CD14-positive monocyte (primary cell): ENCODE measurements around the gene PAQR6. TPM values are rescaled to one million over a fixed set of nuclear protein-coding genes. Genes with fewer than 3 reads are reported as not detected.

ENCODE experiments used
- DNase-seq, 3 donors: peaks; one replicate each; pipeline ENCODE4 v3.0.0-alpha.2; 2011 to 2022
- H2AFZ ChIP-seq: 2 replicates; pipeline ENCODE4 v1.6.0; 2012; ENCODE audit warnings: mild to moderate bottlenecking, low read depth, low read length, inconsistent platforms; ENCODE audit not compliant: insufficient read depth, poor library complexity, severe bottlenecking
- H3K27ac ChIP-seq, 2 donors: 1 replicate in 1 of 2; 2 replicates in 1 of 2; pipeline ENCODE4 v1.5.1; 2012 to 2013; ENCODE audit warnings: low read length in 2 of 2, control low read depth in 1 of 2, inconsistent platforms in 1 of 2, low read depth in 1 of 2, mild to moderate bottlenecking in 1 of 2
- H3K27me3 ChIP-seq, 2 donors: one replicate each; pipeline versions ENCODE4 v1.6.0 to v1.6.1; 2011 to 2013; ENCODE audit warnings: low read length in 2 of 2; ENCODE audit not compliant: control insufficient read depth in 2 of 2, insufficient read depth in 2 of 2
- H3K36me3 ChIP-seq, 2 donors: replicated peaks in 1 of 2; 1 replicate in 1 of 2; 2 replicates in 1 of 2; pipeline versions ENCODE4 v1.5.1 to v1.6.1; 2012 to 2013; ENCODE audit warnings: low read length in 2 of 2, control low read depth in 1 of 2, inconsistent platforms in 1 of 2, mild to moderate bottlenecking in 1 of 2; ENCODE audit not compliant: insufficient read depth in 2 of 2, control insufficient read depth in 1 of 2
- H3K4me1 ChIP-seq, 2 donors: 1 replicate in 1 of 2; 2 replicates in 1 of 2; pipeline versions ENCODE4 v1.5.1 to v1.6.1; 2012 to 2013; ENCODE audit warnings: low read length in 2 of 2, control low read depth in 1 of 2, inconsistent platforms in 1 of 2, mild to moderate bottlenecking in 1 of 2, moderate library complexity in 1 of 2; ENCODE audit not compliant: insufficient read depth in 2 of 2, control insufficient read depth in 1 of 2
- H3K4me2 ChIP-seq: replicated peaks from 2 replicates; pipeline ENCODE3; 2012; ENCODE audit warnings: low read length, moderate library complexity, mild to moderate bottlenecking; ENCODE audit not compliant: poor library complexity, severe bottlenecking; ENCODE audit errors: extremely low read depth
- H3K4me3 ChIP-seq, 3 experiments: fragments of 200-600 bp in 1 of 3; sonication (generic) in 1 of 3; replicated peaks in 1 of 3; 1 replicate in 2 of 3; 2 replicates in 1 of 3; pipeline ENCODE4 v1.5.1; 2011 to 2013; ENCODE audit warnings: low read length in 3 of 3, mild to moderate bottlenecking in 3 of 3, control low read depth in 2 of 3, low read depth in 2 of 3, inconsistent platforms in 1 of 3, moderate library complexity in 1 of 3
- H3K79me2 ChIP-seq: 2 replicates; pipeline ENCODE4 v1.6.0; 2012; ENCODE audit warnings: mild to moderate bottlenecking, control low read depth, inconsistent platforms, low read length, moderate library complexity; ENCODE audit not compliant: insufficient read depth
- H3K9ac ChIP-seq: 2 replicates; pipeline ENCODE4 v1.6.0; 2017; ENCODE audit warnings: low read length, mild to moderate bottlenecking; ENCODE audit not compliant: insufficient read depth, poor library complexity, severe bottlenecking
- H3K9me3 ChIP-seq, 2 donors: replicated peaks in 1 of 2; 1 replicate in 1 of 2; 2 replicates in 1 of 2; pipeline versions ENCODE4 v1.5.1 to v1.6.1; 2012 to 2013; ENCODE audit warnings: low read length in 2 of 2, control low read depth in 1 of 2; ENCODE audit not compliant: control insufficient read depth in 1 of 2, insufficient read depth in 1 of 2
- H4K20me1 ChIP-seq: 2 replicates; pipeline ENCODE4 v1.6.0; 2012; ENCODE audit warnings: mild to moderate bottlenecking, low read length, control low read depth, moderate library complexity; ENCODE audit not compliant: insufficient read depth
- H3K27ac Mint-ChIP-seq, 7 donors: one replicate each; pipeline ENCODE4 v1.8.0; 2020; ENCODE audit warnings: mild to moderate bottlenecking in 7 of 7, mixed read lengths in 7 of 7, moderate library complexity in 6 of 7, inconsistent platforms in 2 of 7
- H3K27me3 Mint-ChIP-seq, 3 donors: one replicate each; pipeline ENCODE4 v1.8.0; 2021 to 2022; ENCODE audit warnings: low read depth in 3 of 3, mild to moderate bottlenecking in 3 of 3, mixed read lengths in 3 of 3, moderate library complexity in 3 of 3, inconsistent platforms in 1 of 3
- H3K36me3 Mint-ChIP-seq, 2 donors: one replicate each; pipeline ENCODE4 v1.8.0; 2020; ENCODE audit warnings: mixed read lengths in 2 of 2, inconsistent platforms in 1 of 2, mild to moderate bottlenecking in 1 of 2
- H3K4me1 Mint-ChIP-seq: one replicate; pipeline ENCODE4 v1.8.0; 2020; ENCODE audit warnings: mild to moderate bottlenecking, mixed read lengths
- H3K4me3 Mint-ChIP-seq, 2 donors: one replicate each; pipeline ENCODE4 v1.8.0; 2020; ENCODE audit warnings: mild to moderate bottlenecking in 2 of 2, mixed read lengths in 2 of 2, moderate library complexity in 1 of 2
- H3K9me3 Mint-ChIP-seq, 7 donors: one replicate each; pipeline ENCODE4 v1.8.0; 2020 to 2022; ENCODE audit warnings: mixed read lengths in 7 of 7, mild to moderate bottlenecking in 6 of 7, moderate library complexity in 6 of 7, inconsistent platforms in 2 of 7
- WGBS: methylation state at CpG from one replicate; pipeline ENCODE4 v1.1.5; 2013; ENCODE audit warnings: missing lambda C conversion rate; ENCODE audit not compliant: insufficient coverage; 5-methylcytosine and 5-hydroxymethylcytosine counted together
- intact Hi-C, 2 donors: fragments of 100-400 bp; cut with micrococcal nuclease; formaldehyde crosslinking; loops; one replicate each; pipeline versions ENCODE4 v1.15.0 to v1.15.1; 2023
- polyA plus RNA-seq, 3 donors: library from polyadenylated mRNA; depleted of rRNA in 1 of 3; unstranded in 2 of 3; stranded (reverse) in 1 of 3; fragments of 300-500 nt in 2 of 3; fragments of >200 nt in 1 of 3; fragmentation: Illumina TruSeq in 2 of 3; gene quantifications; 1 replicate in 2 of 3; 2 replicates in 1 of 3; pipeline ENCODE4 v1.2.3, GENCODE V29; 2012 to 2021
- TF ChIP-seq, protein P1 (sequence below): fragments of 200-600 bp; IDR thresholded peaks from one replicate; pipeline ENCODE4 v1.8.0; 2022; ENCODE audit warnings: antibody characterized with exemption, mild to moderate bottlenecking

PAQR6 gene
- polyA plus RNA-seq, 3 donors: 7.7 TPM; not detected in 2

DNA sequence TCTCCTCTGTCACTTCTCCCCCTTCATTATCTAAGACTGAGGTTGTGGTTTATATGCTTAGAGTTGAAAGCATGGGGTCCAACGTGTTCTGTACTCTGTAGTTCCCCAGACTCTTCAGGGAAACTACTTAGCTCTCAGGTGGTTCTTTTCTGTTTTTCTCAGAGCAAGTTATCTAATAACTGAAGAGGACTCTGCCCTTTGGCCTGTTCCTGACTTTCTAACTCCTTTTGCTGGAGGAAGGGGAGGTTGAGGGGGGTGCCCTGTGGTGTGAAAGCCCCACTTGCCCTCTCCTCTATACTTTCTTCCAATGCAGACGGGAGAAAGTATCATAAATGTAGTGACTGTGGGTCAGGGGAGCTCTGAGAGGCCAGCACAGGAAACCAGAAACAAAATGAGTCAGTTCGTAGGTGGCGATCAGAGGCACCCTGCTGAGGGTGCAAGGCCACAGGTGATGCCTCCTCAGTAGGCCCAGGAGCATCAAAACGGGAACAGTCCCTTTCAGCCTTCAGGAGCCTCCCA is 49.0 kb downstream of the PAQR6 start:
- no peak overlapping the region for H3K9ac ChIP-seq
- peaks cover 80% of the 10 kb centered on the region for H4K20me1 ChIP-seq
- no peaks in the 10 kb centered on the region for H3K9me3 Mint-ChIP-seq
- no peak for DNase-seq
- peaks cover 42% of the 10 kb centered on the region for H3K4me1 Mint-ChIP-seq
- no peak overlapping the region for H3K27ac ChIP-seq
- peaks cover 52 to 76% of the 10 kb centered on the region in 2 donors for H3K36me3 ChIP-seq
- H3K4me2 ChIP-seq: no peak overlapping the region
- no peak overlapping the region for H3K4me3 ChIP-seq
- peaks cover 92% of the 10 kb centered on the region for H3K79me2 ChIP-seq
- peaks cover 37 to 46% of the 10 kb centered on the region in 2 donors for H3K4me1 ChIP-seq
- no peak overlapping the region for H2AFZ ChIP-seq
- H3K27me3 ChIP-seq: no peaks in the 10 kb centered on the region
- no peaks in the 10 kb centered on the region for H3K9me3 ChIP-seq
- H3K4me3 Mint-ChIP-seq: no peak overlapping the region
- intact Hi-C loops: no loop called here
- H3K27ac Mint-ChIP-seq: no peak overlapping the region
- H3K36me3 Mint-ChIP-seq: peaks cover 28 to 53% of the 10 kb centered on the region in 2 donors
- 79% methylated on average over 3 of the region's 5 CpGs for WGBS
- TF ChIP-seq, protein P1, sequence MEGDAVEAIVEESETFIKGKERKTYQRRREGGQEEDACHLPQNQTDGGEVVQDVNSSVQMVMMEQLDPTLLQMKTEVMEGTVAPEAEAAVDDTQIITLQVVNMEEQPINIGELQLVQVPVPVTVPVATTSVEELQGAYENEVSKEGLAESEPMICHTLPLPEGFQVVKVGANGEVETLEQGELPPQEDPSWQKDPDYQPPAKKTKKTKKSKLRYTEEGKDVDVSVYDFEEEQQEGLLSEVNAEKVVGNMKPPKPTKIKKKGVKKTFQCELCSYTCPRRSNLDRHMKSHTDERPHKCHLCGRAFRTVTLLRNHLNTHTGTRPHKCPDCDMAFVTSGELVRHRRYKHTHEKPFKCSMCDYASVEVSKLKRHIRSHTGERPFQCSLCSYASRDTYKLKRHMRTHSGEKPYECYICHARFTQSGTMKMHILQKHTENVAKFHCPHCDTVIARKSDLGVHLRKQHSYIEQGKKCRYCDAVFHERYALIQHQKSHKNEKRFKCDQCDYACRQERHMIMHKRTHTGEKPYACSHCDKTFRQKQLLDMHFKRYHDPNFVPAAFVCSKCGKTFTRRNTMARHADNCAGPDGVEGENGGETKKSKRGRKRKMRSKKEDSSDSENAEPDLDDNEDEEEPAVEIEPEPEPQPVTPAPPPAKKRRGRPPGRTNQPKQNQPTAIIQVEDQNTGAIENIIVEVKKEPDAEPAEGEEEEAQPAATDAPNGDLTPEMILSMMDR: no peak
- no peaks in the 10 kb centered on the region for H3K27me3 Mint-ChIP-seq

DNA sequence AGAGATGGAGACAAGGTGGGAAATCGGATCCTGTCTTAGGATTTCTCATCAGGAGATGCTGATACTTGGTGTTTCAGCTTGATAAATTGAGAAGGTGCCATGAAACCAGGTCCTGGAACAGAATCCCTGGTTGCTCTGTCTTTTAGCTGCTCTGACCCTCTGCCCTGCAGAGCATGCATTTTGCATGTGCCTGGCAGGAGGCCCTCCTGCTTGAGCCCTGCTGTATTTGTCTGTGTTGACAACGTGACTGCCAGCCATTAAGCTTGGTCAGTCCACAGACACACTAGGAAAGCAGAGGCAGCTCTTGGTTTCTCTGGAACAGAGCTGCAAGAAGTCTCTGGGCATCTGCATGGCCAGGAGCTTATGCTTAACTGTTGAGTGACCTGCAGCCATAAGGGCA is 51.4 kb downstream of the PAQR6 start:
- peaks cover 59% of the 10 kb centered on the region for H4K20me1 ChIP-seq
- no peak overlapping the region for H3K27ac Mint-ChIP-seq

More for the DNA sequence above, 51.4 kb downstream of the PAQR6 start:
- H3K9me3 ChIP-seq: no peaks in the 10 kb centered on the region
- Mint-ChIP-seq H3K4me3 (no peak overlapping the region), H3K36me3 (peaks cover 28 to 49% of the 10 kb centered on the region in 2 donors), H3K4me1 (peaks cover 57% of the 10 kb centered on the region), H3K9me3 (no peaks in the 10 kb centered on the region), H3K27me3 (peaks cover 0 to 1% (median 0%) of the 10 kb centered on the region in 3 donors)
- TF ChIP-seq, protein P1: no peak
- WGBS: 85% methylated on average over 1 of the region's 2 CpGs
- no peak for DNase-seq
- no peak overlapping the region for H3K27ac ChIP-seq
- peaks cover 37 to 50% of the 10 kb centered on the region in 2 donors for H3K4me1 ChIP-seq
- no peaks in the 10 kb centered on the region for H3K27me3 ChIP-seq
- intact Hi-C loops: no loop called here
- peaks cover 80% of the 10 kb centered on the region for H3K79me2 ChIP-seq
- peaks cover 36 to 58% of the 10 kb centered on the region in 2 donors for H3K36me3 ChIP-seq
- no peak overlapping the region for H3K4me3 ChIP-seq
- H3K9ac ChIP-seq: no peak overlapping the region
- no peak overlapping the region for H2AFZ ChIP-seq
- no peak overlapping the region for H3K4me2 ChIP-seq
